Glutamatergic neuron (in vitro differentiated cells): ENCODE results near the gene FXYD5. TPM values are rescaled to one million over a fixed set of nuclear protein-coding genes. Genes with fewer than 3 reads are reported as not detected.

Experiments used
- DNase-seq: peaks from one replicate; pipeline ENCODE4 v3.0.0; 2022
- H3K27ac Mint-ChIP-seq: one replicate; pipeline ENCODE4 v1.8.0; 2020; ENCODE audit warnings: mild to moderate bottlenecking, mixed read lengths, inconsistent platforms; ENCODE audit not compliant: unreplicated experiment
- H3K27me3 Mint-ChIP-seq: one replicate; pipeline ENCODE4 v1.8.0; 2020; ENCODE audit warnings: mild to moderate bottlenecking, moderate library complexity, mixed read lengths, inconsistent platforms; ENCODE audit not compliant: unreplicated experiment
- H3K36me3 Mint-ChIP-seq: one replicate; pipeline ENCODE4 v1.8.0; 2020; ENCODE audit warnings: mild to moderate bottlenecking, mixed read lengths, inconsistent platforms; ENCODE audit not compliant: unreplicated experiment
- H3K4me1 Mint-ChIP-seq: one replicate; pipeline ENCODE4 v1.8.0; 2020; ENCODE audit warnings: mild to moderate bottlenecking, low read depth, mixed read lengths, inconsistent platforms; ENCODE audit not compliant: unreplicated experiment
- H3K4me3 Mint-ChIP-seq: one replicate; pipeline ENCODE4 v1.8.0; 2020; ENCODE audit warnings: mild to moderate bottlenecking, mixed read lengths, inconsistent platforms; ENCODE audit not compliant: unreplicated experiment
- H3K9me3 Mint-ChIP-seq: one replicate; pipeline ENCODE4 v1.8.0; 2020; ENCODE audit warnings: mild to moderate bottlenecking, moderate library complexity, mixed read lengths, inconsistent platforms; ENCODE audit not compliant: unreplicated experiment
- CTCF ChIP-seq: fragments of 200-600 bp; sonication (generic); IDR thresholded peaks from one replicate; pipeline ENCODE4 v1.5.0; 2021; ENCODE audit not compliant: partially characterized antibody, unreplicated experiment
- total RNA-seq: library from RNA; stranded (reverse); fragmentation: NEBNext Ultra II Directional; extraction: Animal tissue kit (Norgen Biotek cat#: 25700); gene quantifications from one replicate; pipeline ENCODE4 v1.2.1, GENCODE V29; 2021; ENCODE audit not compliant: unreplicated experiment

The FXYD5 gene
- total RNA-seq, 1 donor from 2014 or later, result 5.3 TPM

GRCh38 chr19:35206379-35206778 is 51.8 kb downstream of the FXYD5 start:
- H3K36me3 Mint-ChIP-seq, result no peaks in the 10 kb centered on the region
- no peak overlapping the region for H3K4me3 Mint-ChIP-seq
- DNase-seq, result no peak
- peaks cover 6% of the 10 kb centered on the region for H3K4me1 Mint-ChIP-seq
- TF ChIP-seq CTCF, result no peak
- no peaks in the 10 kb centered on the region for H3K27me3 Mint-ChIP-seq
- H3K9me3 Mint-ChIP-seq, result peaks cover 3% of the 10 kb centered on the region
- no peak overlapping the region for H3K27ac Mint-ChIP-seq

- Mint-ChIP-seq H3K9me3 (peaks cover 3% of the 10 kb centered on the region), H3K4me1 (peaks cover 6% of the 10 kb centered on the region), H3K27me3 (no peaks in the 10 kb centered on the region), H3K36me3 (no peaks in the 10 kb centered on the region), H3K27ac (no peak overlapping the region), H3K4me3 (no peak overlapping the region)
- TF ChIP-seq CTCF, result no peak
- no peak for DNase-seq
These were observed 52.3 kb downstream of the FXYD5 start for GRCh38 chr19:35206855-35207254.

GRCh38 chr19:35207391-35207871 is 52.9 kb downstream of the FXYD5 start:
- Mint-ChIP-seq H3K4me1 (peaks cover 6% of the 10 kb centered on the region), H3K27ac (no peak overlapping the region), H3K9me3 (peaks cover 4% of the 10 kb centered on the region), H3K36me3 (no peaks in the 10 kb centered on the region), H3K4me3 (no peak overlapping the region), H3K27me3 (no peaks in the 10 kb centered on the region)
- DNase-seq, result no peak
- TF ChIP-seq CTCF, result no peak

- DNase-seq, result no peak
- no peak for TF ChIP-seq CTCF
- H3K27ac Mint-ChIP-seq, result no peak overlapping the region
- no peak overlapping the region for H3K4me3 Mint-ChIP-seq
- peaks cover 4% of the 10 kb centered on the region for H3K9me3 Mint-ChIP-seq
- H3K27me3 Mint-ChIP-seq, result no peaks in the 10 kb centered on the region
- peaks cover under 1% of the 10 kb centered on the region for H3K4me1 Mint-ChIP-seq
- no peaks in the 10 kb centered on the region for H3K36me3 Mint-ChIP-seq
These were observed 53.6 kb downstream of the FXYD5 start for GRCh38 chr19:35208121-35208520.

GRCh38 chr19:35209646-35210045 is 55.1 kb downstream of the FXYD5 start:
- Mint-ChIP-seq H3K4me1 (no peaks in the 10 kb centered on the region), H3K4me3 (no peak overlapping the region), H3K36me3 (no peaks in the 10 kb centered on the region), H3K27me3 (no peaks in the 10 kb centered on the region), H3K27ac (no peak overlapping the region), H3K9me3 (peaks cover 4% of the 10 kb centered on the region)
- no peak for DNase-seq
- TF ChIP-seq CTCF, result no peak
